HG03571 (cell line): ENCODE results near the gene ARMH2.
A peak's percentile ranks its signal among the peaks of the same experiment; 100 is the strongest.

Experiments
- ATAC-seq: cut with Tn5 transposase; IDR thresholded peaks from one replicate; pipeline ENCODE4 v1.9.1; 2021; ENCODE audit not compliant: unreplicated experiment

Gene ARMH2

GRCh38 chr6:24798740-24799540 is at the start of gene ARMH2:
ARMH2 (minus strand) TSS chr6:24798917; CDS start chr6:24798857, 60 bp downstream.
- no peak for ATAC-seq

DNA sequence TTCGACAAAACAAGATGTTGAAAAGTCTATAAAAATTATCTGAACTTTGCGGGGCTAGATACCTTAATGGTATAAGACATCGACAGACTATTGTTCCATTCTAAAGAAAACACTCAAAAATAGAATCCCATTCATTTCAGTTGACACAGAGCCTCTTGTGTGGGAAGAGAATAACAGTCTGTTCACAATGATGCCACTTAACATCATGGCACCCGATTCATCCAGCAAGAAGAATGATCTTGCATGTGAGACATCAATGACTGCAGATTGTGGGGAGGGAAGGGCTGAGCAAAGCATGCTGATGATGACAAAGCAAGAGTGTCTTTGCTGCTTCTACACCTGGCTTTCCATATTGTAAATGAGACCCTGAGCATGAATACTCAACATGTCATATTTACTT is 49.7 kb upstream of the ARMH2 start:
- ATAC-seq: no peak

DNA sequence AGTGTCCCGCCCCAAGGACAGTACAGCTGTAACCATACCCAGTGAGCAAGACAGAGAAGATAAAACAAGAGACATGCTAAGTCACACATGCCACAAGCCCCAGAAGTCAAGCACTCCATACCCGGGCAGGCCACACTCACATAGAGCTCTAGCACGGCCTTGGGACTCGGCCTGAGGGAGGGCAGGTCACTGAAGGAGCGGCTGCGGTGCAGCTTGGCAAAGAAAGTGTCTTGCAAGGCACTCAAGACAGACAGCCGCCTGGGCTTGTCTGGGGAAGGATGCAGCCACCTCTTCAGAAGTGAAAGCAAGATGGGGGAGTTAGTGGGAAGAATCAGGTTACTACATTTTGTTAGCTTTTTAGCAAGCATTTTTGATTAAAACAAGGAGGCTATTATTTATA is 48.7 kb upstream of the ARMH2 start:
- no peak for ATAC-seq

DNA sequence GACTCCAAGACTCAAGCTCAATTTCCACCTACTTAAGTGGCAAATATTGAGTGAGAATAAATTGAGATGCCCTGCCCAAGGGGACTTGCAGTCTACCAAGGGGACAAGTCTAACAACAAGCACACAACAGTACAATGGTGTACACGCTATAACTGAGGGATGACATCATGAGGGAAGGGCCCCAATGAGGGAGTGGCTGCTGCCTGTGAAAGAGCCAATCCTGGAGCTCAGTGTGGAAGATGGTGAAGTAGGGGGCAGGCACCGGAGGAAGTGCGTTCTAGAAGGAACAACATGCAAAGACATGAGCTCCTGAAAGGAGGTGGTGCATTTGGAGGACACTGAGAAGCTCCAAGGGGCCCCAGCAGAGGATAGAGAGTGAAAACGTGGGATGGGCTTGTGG is 46.9 kb upstream of the ARMH2 start:
- ATAC-seq: no peak

- peak; percentile 79 for ATAC-seq
These were observed 46.2 kb upstream of the ARMH2 start for GRCh38 chr6:24844903-24845302.

DNA sequence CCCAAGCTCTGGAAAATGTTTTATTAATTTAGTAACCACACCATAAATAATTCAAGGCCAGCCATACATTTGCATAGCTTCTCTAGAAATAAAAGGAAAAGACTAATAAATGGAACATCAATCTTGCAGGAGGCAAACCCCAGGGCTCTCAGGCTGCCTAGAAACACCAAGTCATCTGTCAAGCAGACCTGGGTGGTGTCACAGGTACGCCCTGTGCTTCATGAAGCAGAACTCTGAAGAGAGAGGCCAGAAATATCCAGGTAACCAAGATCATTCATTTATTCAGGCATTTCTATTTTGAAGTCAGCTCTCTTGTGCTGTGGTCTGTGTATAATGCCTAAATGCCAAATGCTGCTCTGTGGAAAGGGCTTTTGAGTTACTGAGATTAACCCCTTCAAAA is 45.3 kb upstream of the ARMH2 start:
- no peak for ATAC-seq

GRCh38 chr6:24840187-24840586 is 41.5 kb upstream of the ARMH2 start:
- no peak for ATAC-seq

DNA sequence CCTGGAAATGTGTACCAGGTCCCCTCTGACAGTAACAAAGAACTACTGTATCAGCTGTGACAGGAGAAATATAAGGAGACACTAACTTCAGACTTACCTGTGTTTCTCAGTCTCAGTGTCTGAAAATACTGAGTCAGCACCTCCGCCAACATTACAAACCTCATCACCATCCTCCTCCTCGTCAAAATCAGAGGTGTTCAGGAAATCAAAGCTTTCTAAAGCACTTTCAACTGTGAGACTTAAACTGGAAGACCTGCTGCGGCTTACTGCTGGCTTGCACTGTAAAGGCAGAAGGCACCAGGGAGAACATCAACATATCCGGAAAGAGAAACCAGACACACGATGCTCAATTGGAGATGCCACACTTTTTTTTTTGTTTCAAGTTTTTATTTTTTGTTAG is 40.3 kb upstream of the ARMH2 start:
- ATAC-seq: no peak

GRCh38 chr6:24838081-24838480 is 39.4 kb upstream of the ARMH2 start:
- no peak for ATAC-seq

- ATAC-seq: no peak
These were observed 37.4 kb upstream of the ARMH2 start for GRCh38 chr6:24836109-24836508.

GRCh38 chr6:24833711-24834386 is 35.1 kb upstream of the ARMH2 start:
- no peak for ATAC-seq

GRCh38 chr6:24832794-24833193 is 34.1 kb upstream of the ARMH2 start:
- no peak for ATAC-seq

- no peak for ATAC-seq
These were observed 33.3 kb upstream of the ARMH2 start for GRCh38 chr6:24831771-24832716.

- ATAC-seq: no peak
These were observed 30.9 kb upstream of the ARMH2 start for GRCh38 chr6:24829657-24830056.

GRCh38 chr6:24827970-24828369 is 29.3 kb upstream of the ARMH2 start:
- ATAC-seq: no peak

DNA sequence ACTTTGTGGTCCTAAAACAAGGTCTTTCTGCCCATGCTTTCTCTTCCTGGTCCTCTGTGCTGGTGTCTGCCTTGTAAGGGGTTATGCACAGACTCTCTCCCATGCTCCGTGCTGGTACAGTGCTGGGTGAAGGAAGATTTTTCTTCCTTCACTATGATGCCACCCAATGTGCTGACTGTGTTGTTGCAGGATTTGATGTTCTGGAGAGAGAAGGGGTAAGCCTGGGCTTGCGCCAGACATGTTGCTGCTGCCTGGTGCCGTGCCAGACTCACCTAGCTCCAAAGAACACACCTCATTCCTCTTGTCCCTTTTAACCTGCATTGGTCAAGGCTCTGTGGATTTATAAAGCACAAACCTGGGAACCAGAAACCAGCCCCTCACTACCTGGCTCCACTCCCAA is 28.4 kb upstream of the ARMH2 start:
- no peak for ATAC-seq

DNA sequence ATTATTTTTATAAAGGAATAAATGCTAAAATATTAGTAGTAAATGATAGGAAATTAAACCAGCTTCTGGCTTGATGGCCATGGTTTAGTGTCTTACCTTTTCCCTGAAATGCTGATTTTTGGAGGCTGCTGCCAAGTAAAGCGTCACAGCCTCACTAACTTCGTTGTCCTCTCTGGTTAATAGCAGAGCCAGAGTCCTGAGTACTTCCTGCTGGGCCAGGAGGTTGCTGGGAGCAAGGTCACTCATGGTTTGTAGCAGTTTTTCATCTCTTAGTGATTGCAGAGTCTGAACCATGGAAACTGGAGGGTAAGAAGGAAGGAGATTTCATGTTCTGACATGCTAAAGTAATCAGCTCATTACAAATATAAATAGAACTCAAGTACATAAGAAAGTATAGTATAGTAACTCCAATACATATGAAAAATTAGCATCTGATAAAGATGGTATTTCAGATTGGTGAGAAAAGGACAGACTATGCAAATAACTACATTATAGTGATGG is 26.5 kb upstream of the ARMH2 start:
- no peak for ATAC-seq

DNA sequence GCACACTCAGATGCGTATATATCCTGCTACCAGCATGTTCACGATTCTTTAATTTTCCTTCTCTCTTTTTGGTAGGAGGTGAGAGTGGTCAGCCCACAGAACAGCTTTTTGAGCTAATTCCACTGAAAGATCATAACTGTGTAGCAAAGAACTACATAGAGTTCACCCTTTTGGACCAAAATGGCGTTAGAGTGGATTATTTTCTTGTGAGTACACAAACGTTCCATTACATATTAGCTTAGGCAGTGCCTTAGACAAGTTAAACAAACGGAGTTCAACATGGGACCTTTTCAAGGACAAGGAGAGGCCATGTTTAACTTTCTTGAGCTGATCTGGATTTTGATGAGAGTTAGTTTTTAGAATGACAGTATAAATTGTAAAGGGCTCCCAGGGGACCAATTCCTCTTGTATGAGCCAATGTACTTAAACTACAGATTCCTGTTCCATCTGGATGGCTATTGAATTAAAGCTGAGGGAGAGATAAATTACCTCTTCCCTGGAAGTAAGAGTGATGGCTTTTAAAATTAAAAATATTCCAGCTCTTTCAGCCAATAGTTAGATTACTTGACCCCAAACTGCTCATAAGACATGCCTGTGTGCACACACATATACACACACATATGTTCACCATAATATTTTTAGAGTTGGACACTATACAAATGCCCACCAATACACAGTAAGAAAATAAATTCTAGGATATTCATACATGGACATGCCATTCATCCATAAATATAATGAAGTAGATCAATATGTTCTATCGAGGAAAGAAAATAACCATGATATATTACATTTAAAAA is 25.6 kb upstream of the ARMH2 start:
- ATAC-seq: no peak

- ATAC-seq: no peak
These were observed 24.5 kb upstream of the ARMH2 start for GRCh38 chr6:24823185-24823584.

DNA sequence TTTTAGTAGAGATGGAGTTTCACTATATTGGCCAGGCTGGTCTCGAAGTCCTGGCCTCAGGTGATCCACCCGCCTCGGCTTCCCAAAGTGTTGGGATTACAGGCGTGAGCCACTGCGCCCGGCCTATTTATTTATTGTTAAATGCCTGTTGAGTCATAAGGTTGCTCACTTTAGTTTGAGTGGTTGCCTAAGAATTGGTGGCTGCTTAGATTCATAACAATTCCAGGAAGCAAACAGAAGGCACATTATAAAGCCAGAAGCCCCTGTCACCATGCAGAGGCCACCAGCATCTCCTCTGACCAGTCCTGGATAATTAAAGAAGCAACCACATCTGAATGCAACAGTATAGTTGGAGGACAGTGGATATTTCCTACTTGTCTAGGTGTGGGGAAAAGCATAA is 24.0 kb upstream of the ARMH2 start:
- no peak for ATAC-seq
